ENCODE results near the gene TMEM11. TPM values are rescaled to one million over a fixed set of nuclear protein-coding genes. Genes with fewer than 3 reads are reported as not detected.

The TMEM11 gene
- total and polyA plus RNA-seq, 2 of the 4 experiments (the other 2 are of a cell fraction), result 19.9 to 44.7 TPM

GRCh38 chr17:21172846-21173245 lies 41.1 kb downstream of the TMEM11 start:
- DNase-seq (no peak), ATAC-seq (ENCODE audit: low read depth) (no peak)
- Histone ChIP-seq H3K36me3 (ENCODE audit: control insufficient read depth, insufficient read depth, low read length) (peaks cover 3% of the 10 kb centered on the region; the same call in 1 of the 2 replicates), H3K4me1 (ENCODE audit: control insufficient read depth, insufficient read depth, low read length) (peaks cover 4% of the 10 kb centered on the region), H2AK9ac (replicated peaks; ENCODE audit: low read depth, low read length, poor library complexity) (no peak overlapping the region), H4K5ac (ENCODE audit: low read depth, low read length) (no peak overlapping the region), H4K91ac (ENCODE audit: insufficient read depth, low read depth, low read length) (no peak overlapping the region), H3K79me1 (ENCODE audit: low read depth in 1 of 2, low read length in 2 of 2) (peaks cover 4 to 9% of the 10 kb centered on the region in 2 experiments; a peak in 3 of 4 replicates), H2BK120ac (ENCODE audit: low read depth, low read length) (no peak overlapping the region), H3K18ac (ENCODE audit: low read depth, low read length) (no peak overlapping the region), H4K20me1 (ENCODE audit: insufficient read depth, low read length) (no peaks in the 10 kb centered on the region), H2BK15ac (ENCODE audit: low read depth, low read length) (no peak overlapping the region), H3K23ac (ENCODE audit: low read depth, low read length) (no peak overlapping the region), H3K4me3 (ENCODE audit: insufficient read depth, low read depth, low read length) (no peak overlapping the region), H2BK20ac (ENCODE audit: low read depth, low read length) (no peak overlapping the region), H2AFZ (replicated peaks; ENCODE audit: low read length, poor library complexity) (no peak overlapping the region), H3K9me1 (ENCODE audit: insufficient read depth, low read length) (peaks cover 20% of the 10 kb centered on the region; the same call in 1 of the 2 replicates), H3K27ac (ENCODE audit: insufficient read depth, low read length) (no peak overlapping the region), H3K14ac (replicated peaks; ENCODE audit: low read depth, low read length) (no peak overlapping the region; the same call in 1 of the 2 replicates), H3K4me2 (ENCODE audit: low read depth, low read length) (no peak overlapping the region), H3K9me3 (ENCODE audit: control insufficient read depth, insufficient read depth, low read length) (no peaks in the 10 kb centered on the region), H3K56ac (ENCODE audit: extremely low read depth, insufficient read depth, low read length) (no peak overlapping the region), H3K9ac (ENCODE audit: low read depth, low read length) (no peak overlapping the region), H2BK5ac (ENCODE audit: low read depth, low read length, poor library complexity, severe bottlenecking) (no peak overlapping the region), H3K27me3 (ENCODE audit: control insufficient read depth, insufficient read depth, low read length) (no peaks in the 10 kb centered on the region), H2AK5ac (ENCODE audit: low read depth, low read length) (no peak overlapping the region), H3K4ac (ENCODE audit: low read depth, low read length) (no peak overlapping the region), H4K8ac (ENCODE audit: low read depth in 2 of 2, low read length in 2 of 2) (no peak overlapping the region)
- TF ChIP-seq ELK1 (IDR thresholded peaks at IDR 0.05; ENCODE audit: borderline replicate concordance, low read depth, low read length), result no peak
- TF ChIP-seq CEBPB (IDR thresholded peaks at IDR 0.05; ENCODE audit: low read depth, low read length), result no peak
- TF ChIP-seq CTCF (conservative IDR thresholded peaks at IDR 0.05; ENCODE audit: low read depth, low read length), result no peak
- TF ChIP-seq MXI1 (IDR thresholded peaks at IDR 0.05; ENCODE audit: borderline replicate concordance, low read depth, low read length), result no peak
- no peak for TF ChIP-seq MAFK (IDR thresholded peaks at IDR 0.05; ENCODE audit: low read depth, low read length)
- TF ChIP-seq BHLHE40 (IDR thresholded peaks at IDR 0.05; ENCODE audit: low read depth, low read length), result no peak
- no peak for TF ChIP-seq MAZ (IDR thresholded peaks at IDR 0.05; ENCODE audit: borderline replicate concordance, low read depth, low read length)
- TF ChIP-seq POLR2A (IDR thresholded peaks at IDR 0.05; ENCODE audit: low read depth, low read length), result no peak
- no peak for TF ChIP-seq SMC3 (IDR thresholded peaks at IDR 0.05; ENCODE audit: low read depth, low read length)
- TF ChIP-seq RAD21 (IDR thresholded peaks at IDR 0.05; ENCODE audit: low read length), result no peak
- no peak for TF ChIP-seq RCOR1 (IDR thresholded peaks at IDR 0.05; ENCODE audit: insufficient replicate concordance, low read length)
- no peak for TF ChIP-seq CHD1 (IDR thresholded peaks at IDR 0.05; ENCODE audit: low read depth, low read length)
- TF ChIP-seq USF2 (IDR thresholded peaks at IDR 0.05; ENCODE audit: low read depth, low read length), result no peak
- no peak for TF ChIP-seq FOS (IDR thresholded peaks at IDR 0.05; ENCODE audit: low read depth, low read length)
- ChIA-PET CTCF (no interaction called here), POLR2A (ENCODE audit: unreplicated experiment) (no interaction called here)
- no TSS peak for BruUV-seq (replicated peaks)
- in situ Hi-C loops (cut with MboI; ENCODE audit: low sequenced_read_pairs) (no loop called here), dilution Hi-C loops (cut with HindIII; ENCODE audit: low sequenced_read_pairs, unreplicated experiment) (no loop called here), intact Hi-C loops (cut with micrococcal nuclease) (no loop called here)
- WGBS, 2 experiments (ENCODE audit: extremely low coverage in 2 of 2, insufficient read length in 1 of 2), result no CpG with 5 or more reads among the region's 6 CpGs

Measured in IMR-90 (cell line).